GM13977 (cell line): ENCODE results near the gene CAPN10.

ENCODE experiments used
- DNase-seq: peaks from one replicate; pipeline ENCODE4 v3.0.0; 2012; ENCODE audit warnings: low spot score
- in situ Hi-C: fragments of 300-500 bp; cut with MboI; formaldehyde crosslinking; loops from one replicate; pipeline ENCODE4 v1.12.0; 2022; ENCODE audit warnings: low sequenced_read_pairs, low pct_unique_long_range_greater_than_20kb, mixed read lengths, inconsistent platforms; ENCODE audit not compliant: unreplicated experiment
- TF ChIP-seq, protein P1 (sequence below): IDR thresholded peaks from 2 replicates; pipeline ENCODE4 v1.5.1; 2012; ENCODE audit warnings: mild to moderate bottlenecking, control low read depth; ENCODE audit not compliant: insufficient read depth; ENCODE audit errors: extremely low read depth, missing control alignments

CAPN10 gene

DNA sequence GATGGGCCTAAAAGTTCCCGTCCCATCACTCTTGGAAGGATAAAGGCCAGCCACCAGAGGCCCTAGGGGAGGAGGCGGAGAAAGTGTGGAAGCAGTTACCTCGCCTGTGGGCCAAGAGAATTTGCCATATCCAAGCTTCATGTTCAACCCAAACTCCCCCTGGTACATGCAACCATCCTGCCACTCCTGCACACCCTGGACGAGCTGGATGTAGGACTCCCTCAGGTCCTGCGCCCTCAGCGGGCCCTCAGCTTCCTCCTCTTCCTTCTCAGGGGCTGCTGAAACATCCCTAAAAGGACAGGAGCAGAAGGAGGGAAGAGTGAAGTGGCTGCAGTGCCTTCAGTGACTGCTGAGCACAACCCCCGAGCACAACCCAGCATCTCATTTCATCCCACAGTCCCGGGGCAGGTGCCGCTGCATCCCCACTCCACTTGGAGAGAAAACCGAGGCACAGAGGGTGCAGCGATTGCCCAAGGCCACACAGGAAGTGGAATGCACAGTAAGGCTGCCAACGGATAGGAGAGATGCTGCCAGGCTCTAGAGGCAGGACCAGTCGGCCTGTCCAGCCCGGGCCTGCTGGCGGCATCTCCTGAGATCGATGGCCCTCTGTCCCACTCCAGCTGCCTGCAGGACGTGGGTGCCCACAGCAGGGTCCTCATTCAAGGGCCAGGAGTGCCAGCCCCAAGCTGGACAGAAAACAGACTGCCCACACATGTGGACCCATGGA is 31.6 kb upstream of the CAPN10 start:
- TF ChIP-seq, protein P1, sequence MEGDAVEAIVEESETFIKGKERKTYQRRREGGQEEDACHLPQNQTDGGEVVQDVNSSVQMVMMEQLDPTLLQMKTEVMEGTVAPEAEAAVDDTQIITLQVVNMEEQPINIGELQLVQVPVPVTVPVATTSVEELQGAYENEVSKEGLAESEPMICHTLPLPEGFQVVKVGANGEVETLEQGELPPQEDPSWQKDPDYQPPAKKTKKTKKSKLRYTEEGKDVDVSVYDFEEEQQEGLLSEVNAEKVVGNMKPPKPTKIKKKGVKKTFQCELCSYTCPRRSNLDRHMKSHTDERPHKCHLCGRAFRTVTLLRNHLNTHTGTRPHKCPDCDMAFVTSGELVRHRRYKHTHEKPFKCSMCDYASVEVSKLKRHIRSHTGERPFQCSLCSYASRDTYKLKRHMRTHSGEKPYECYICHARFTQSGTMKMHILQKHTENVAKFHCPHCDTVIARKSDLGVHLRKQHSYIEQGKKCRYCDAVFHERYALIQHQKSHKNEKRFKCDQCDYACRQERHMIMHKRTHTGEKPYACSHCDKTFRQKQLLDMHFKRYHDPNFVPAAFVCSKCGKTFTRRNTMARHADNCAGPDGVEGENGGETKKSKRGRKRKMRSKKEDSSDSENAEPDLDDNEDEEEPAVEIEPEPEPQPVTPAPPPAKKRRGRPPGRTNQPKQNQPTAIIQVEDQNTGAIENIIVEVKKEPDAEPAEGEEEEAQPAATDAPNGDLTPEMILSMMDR, result no peak
- in situ Hi-C loops, result no loop called here
- no peak for DNase-seq

DNA sequence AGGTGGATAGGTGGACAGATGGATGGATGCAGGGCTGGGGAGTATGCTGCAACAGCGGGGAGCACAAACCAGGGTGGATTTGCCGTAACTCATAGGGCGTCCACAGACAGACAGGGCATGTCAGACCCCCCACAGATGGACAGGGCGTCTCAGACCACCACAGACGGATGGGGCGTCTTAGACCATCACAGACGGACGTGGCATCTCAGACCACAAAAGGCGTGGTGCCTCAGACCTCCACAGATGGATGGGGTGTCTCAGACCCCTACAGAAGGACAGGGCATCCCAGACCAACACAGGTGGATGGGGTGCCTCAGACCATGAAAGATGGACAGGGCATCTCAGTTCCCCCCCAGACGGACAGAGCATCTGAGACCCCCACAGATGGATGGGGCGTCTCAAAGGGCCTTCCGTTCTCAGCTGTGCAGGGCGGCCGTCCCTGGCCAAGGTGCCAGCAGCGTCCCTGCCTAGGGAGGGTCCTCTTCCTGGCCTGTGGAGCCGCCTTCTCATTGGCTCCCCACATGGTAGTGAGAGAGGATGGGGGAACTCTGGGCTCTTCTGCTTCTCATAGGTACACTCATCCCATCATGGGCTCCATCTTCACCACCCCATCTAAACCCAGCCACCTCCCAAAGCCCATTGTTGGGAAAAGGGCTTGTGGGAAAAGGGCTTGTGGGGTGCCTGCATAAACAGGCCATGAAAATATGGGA is 30.8 kb upstream of the CAPN10 start:
- in situ Hi-C loops, result no loop called here
- TF ChIP-seq, protein P1, result no peak
- DNase-seq, result no peak

DNA sequence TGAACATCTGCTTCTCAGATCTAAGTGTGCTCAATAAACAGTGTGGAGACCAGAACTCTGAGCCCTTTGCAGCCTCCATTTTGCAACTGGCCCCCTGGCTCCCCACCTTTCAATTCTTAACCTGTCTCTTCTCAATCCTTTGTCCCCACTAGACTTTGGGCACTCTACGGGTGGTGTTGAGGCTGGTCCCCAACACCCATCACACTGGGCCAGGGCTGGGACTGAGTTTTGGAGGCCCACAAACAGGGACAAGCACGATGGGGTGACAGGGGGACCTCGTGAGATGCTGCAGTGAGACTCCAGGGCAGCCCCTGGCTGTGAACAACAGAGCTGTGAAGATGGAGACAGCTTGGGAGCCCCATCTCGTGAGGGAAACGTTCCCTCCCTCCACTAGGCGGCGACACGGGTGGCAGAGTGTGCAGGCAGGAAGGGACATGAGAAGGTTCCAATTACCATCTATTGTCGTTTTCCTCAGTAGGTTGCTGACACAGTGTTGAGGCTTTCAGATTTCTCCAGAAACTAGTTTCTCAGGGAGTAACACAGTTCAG is 29.9 kb upstream of the CAPN10 start:
- TF ChIP-seq, protein P1, result peak; percentile 56
- in situ Hi-C loops, result no loop called here
- peak; percentile 62 for DNase-seq

DNA sequence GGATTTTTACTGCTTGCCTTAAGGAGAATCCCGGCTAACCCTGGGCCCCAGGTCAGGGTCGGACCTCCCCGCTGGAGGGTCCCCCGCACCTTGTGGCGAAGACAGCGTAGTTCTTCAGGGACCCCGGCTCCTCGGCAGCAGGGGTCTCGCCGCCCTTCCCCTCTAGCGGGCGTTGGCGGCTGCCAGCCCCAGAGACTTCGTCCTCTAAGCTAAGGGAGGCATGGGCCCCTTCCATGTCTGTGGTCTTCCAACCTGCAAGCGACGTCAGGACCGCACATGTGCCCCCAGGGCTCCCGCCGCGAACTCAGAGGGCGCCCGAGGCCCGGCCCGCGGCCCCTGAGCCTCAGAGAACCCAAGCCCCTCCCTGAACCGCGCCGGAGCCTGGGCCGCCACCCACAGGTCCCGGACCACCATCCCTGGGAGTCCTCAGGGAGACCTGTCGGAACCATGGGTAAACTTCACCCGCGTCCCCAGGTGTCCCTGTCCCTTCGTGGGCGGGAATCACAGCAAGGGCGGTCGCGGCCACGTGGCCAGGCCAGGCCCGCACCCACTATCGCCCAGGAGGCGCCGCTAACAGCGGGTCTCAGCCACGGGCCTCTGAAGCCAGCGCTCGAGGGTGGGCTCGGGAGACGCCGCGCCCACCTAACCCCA is 29.3 kb upstream of the CAPN10 start:
- in situ Hi-C loops, result no loop called here
- TF ChIP-seq, protein P1, result no peak
- no peak for DNase-seq

DNA sequence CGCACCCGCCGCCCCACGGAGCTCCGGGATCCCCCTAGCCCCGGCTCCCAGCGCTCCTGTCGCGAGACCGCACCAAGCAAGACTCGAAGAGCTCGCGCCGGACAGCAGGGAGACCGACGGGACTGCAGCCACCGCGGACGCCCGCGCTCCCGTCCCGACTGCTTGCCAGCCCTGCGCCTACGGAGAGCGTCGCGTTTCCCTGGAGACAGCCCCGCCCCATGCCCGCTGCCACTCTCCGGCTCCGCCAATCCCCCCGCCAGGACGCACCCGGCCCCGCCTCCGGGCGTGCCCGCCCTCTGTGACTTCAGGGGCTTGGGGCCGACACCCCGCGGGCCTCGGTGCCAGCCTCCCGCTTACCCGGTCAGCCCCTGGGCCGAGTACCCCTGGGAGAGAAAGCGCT is 28.7 kb upstream of the CAPN10 start, which contains the start of gene ANKMY1:
ANKMY1 (minus strand) TSS at position 181 of the 400 bp plus-strand sequence. CDS start 653 bp downstream, outside the sequence.
- DNase-seq, result peak; percentile 90

DNA sequence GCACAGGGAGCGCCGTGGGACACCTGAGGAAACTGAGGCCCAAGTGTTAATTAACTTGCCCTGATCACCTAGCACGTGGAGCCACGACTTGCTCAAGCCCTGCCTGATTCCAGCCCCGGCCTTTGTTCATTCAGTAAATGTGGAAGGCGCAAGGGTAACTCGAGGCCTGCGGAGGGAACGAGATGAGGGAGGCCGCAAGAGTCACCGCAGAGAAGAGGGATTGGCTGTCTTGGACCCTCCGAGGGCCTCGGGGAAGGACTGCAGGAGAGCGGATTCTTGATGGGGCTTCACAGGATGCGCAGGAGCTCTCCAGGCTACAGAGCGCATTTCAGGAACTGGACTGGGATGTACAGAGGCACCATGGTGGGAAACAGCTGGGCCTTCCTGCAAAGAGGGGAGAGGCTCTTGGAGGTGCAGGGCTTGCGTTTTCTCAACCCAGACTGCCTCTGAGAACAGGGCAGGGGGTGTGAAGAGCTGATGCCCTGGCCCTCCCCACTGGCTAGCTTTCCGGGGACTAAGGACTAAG is 28.2 kb upstream of the CAPN10 start:
- DNase-seq, result no peak
- in situ Hi-C loops, result no loop called here
- TF ChIP-seq, protein P1, result no peak

More for the DNA sequence above, 28.7 kb upstream of the CAPN10 start, which contains the start of gene ANKMY1:
- in situ Hi-C loops, result no loop called here
- TF ChIP-seq, protein P1, result no peak
